ENCODE data around the gene KLF15.

Gene KLF15

DNA sequence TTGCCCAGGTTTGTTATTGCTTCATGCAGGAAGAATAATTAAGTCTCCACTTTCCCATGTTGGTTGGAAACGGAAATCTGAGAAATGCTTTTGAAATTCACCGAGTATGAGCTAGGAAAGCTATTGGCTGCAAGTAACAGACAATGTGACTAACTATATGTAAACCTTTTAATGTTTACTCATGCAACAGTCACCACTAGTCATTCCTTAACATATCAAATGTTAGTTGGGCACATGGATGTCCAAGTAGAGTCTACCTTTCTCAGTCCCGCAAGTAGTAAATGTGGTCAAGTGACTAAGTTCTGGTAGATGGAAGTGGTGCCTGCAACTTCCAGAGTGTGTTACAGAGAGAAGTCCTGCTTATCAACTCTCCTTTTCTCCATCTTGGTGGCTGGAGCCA lies 52.5 kb downstream of the KLF15 start:
- no peak for DNase-seq (ENCODE audit: low spot score)

DNA sequence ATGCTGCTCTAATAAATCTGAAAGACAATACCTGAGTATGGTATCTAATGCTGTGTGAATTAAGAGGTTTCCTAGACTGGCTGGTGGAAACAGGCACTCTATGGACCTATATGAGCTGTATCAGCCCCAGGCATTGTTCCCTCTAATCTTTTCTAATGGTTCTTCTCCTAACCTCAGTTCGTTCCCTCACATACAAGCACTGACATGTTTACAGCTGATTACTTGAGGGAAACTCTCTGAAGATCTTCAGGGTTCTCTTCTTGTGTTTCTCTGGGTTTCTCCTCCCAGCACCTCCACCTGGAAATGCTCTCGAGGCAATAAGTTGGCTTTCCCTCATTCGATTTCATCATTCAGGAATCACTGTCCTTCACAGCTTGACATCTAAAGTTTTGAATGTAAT lies 52.9 kb downstream of the KLF15 start:
- no peak for DNase-seq (ENCODE audit: low spot score)

DNA sequence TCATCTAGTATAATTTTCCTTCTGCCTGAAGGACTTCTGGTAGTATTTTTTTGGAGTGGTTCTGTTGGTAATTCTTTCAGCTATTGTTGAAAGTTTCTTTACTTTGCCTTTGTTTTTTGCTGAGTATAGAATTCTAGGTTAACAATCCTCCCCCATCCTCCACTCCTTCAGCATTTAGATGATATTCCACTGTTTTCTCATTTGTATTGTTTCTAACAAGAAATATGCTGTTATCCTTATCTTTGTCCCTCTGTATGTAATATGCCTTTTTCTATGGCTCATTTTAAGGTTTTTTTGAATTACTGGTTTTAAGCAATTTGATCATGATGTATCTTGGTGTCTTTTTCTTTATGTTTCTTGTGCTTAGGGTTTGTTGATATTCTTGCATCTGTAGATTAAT lies 53.9 kb downstream of the KLF15 start:
- DNase-seq (ENCODE audit: low spot score): no peak

DNA sequence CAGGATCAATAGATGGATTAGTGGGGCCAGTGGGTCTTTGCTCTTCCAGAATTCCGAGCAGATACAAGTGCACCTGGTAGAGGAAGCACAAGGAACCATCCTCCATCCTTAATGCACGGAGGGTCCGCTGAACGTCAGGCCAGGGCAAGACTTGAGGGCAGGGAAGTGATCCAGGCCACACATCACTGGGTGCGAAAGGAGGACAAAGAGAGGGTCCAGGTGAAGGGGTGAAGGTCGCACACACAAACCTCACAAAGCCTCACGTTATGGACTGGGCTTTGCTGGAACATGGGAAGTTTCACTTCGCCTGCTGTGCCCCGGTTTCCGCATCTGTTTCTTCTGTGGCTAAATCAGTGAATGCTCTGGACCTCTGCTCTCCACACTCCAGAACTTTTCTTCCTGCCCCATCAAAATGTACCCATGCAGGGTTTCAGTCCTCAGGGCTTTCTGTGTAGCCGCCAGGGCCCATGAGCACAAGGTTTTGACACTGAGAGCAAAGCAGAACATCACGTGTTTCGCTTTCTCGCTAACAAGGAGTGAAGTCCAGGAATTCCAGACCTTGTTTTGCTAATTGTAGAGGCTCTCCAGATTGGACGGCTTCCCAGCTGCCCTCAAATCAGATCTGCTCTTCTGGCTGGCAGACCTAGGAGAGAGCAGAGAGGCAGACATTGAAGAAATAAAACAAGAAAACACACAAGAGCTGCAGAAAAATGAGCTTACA lies 56.3 kb downstream of the KLF15 start:
- no peak for DNase-seq (ENCODE audit: low spot score)

DNA sequence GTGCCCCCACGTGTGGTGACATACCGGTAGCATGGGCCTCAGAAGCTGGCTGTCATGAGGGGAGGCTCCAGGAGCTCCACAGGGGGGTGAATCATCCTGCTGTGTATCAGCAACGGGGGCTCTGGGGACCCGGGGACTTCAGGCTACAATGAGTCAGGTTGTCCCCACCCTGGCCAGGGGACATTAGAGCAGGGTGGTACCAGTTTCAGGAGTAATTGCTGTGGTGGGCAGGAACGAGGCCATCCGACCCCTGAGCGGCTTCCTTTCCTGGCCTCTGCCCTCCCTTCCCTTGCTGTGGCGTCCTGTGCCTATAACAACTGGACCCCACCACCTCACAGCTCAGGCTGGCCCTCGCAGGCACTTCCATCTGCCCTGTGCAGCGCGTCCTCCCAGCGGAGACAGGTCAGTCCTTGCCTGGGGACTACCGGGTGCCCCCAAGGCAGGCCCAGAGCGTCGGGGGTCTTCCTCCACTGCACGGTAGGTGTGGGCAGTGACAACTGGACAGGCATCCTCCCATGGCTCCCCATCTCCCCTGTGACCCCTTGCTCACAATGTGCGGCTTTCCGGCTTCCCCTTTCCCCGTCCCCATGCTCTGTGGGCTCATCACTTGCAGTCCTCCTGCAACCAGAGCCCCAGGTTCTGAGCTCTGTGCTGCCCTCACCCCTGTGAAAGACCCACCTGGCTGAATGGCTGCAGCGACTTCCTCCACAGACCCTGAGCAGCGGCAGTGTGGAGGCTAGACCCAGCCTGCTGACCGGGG lies 57.0 kb downstream of the KLF15 start:
- DNase-seq (ENCODE audit: low spot score): no peak

DNA sequence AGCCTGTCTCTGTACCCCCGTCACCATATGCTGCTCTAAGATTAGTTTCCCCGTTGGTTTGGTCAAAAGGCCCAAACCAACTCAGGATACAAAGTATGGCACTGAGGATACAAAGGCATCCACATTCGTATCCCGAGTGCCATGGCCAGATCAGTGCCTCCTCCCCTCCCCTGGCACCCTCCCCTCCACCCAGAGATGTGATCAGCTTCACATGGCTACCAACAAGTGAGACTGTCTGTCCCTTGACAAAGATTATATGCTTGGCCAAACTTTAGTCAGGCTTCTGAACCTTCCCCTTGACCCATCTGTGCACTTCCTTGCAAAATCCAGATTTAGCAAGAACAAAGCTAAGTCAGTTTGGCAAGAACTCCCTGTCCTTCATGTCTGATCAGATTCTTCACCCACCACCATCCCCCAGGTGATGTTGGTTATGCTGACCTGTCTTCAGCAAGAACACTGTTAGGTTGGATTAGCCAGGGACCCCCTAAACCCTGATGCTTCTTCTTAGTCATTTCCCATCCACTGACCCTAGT lies 61.7 kb downstream of the KLF15 start:
- DNase-seq (ENCODE audit: low spot score): no peak

DNA sequence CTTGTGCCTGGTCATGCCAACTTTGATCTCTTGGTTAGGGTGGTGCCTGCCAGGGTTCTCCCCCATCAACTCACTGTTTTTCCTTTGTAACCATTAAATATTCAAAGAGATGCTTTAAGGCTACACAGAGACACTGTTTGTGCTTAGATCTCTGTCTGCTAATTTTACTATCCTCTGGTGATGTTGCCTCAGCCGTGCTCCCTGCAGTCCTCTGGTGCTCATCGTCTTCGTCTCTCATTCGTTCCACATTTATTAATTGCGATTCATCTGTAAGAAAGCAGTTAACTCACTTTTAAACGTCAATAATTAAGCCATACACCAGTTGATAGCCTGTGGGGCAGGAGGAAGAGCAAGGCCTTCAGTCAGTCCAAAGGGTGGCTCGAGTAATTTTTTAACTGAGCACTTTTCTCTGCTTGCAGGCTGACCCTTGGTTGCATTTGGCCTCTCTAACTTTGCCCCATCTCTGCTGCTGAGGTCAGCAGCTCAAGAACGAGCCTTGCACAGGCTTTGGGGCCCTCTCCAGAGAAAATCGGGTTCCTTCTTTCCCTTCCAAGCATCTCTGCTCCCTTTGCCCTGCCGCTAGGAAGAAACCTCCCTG lies 62.9 kb downstream of the KLF15 start:
- no peak for DNase-seq (ENCODE audit: low spot score)

DNA sequence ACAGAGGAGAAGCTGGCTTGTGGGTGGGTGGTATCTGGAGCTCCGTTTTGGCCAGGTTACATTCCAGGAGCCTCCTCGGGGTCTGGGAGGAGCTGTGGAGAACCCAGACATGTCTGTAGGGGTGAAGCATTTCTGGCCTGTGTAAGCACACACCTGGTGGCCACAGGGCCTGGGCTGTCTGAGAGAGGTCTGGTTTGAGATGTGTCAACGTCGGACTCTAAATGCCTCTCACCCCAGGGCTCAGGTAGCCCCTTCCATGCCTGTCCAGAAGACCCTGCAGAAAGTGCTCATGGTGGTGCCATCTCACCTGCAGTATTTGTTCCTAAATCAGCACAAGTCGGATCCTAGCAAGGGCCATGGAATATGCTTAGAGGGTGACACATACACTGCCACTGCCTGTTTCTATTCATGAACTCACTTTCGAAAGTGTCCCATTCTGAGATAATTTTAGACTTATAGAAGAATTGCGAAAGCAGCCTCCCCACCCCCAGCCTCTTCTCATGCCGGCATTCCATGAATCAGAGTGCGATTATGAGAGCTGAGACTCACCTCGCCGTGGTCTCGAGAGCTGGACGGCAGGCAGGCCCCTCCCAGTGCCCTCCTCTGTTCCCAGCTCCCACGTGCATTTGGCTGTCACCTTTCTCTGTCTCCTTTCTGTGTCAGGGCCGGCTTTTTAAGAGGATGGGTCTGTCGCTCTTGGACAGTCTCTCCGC lies 63.7 kb downstream of the KLF15 start:
- no peak for DNase-seq (ENCODE audit: low spot score)
